SK-N-SH (cell line): Measurements from ENCODE around the gene NAPEPLD. TPM values are rescaled to one million over a fixed set of nuclear protein-coding genes. Genes with fewer than 3 reads are reported as not detected.

Experiments used
- CTCF ChIA-PET: fragments of 300-600, 350-600 bp; formaldehyde crosslinking; extraction: SDS; loops from one replicate; lab custom pipeline; 2021; lab: Yijun Ruan, JAX
- POLR2A ChIA-PET: fragments of 350-600 bp; sonication (Branson Sonifier 250); formaldehyde crosslinking; extraction: SDS; loops from one replicate; lab custom pipeline; 2020; ENCODE audit warnings: antibody characterized with exemption, inconsistent platforms; lab: Yijun Ruan, JAX
- DNase-seq: peaks from one replicate; pipeline ENCODE4 v3.0.0; 2012
- H2AFZ ChIP-seq: fragments of 200-600 bp; sonication (generic); 2 replicates; pipeline ENCODE4 v1.8.1; 2016; ENCODE audit warnings: antibody characterized with exemption, mild to moderate bottlenecking, low read depth
- H3F3A ChIP-seq: fragments of 200-600 bp; sonication (generic); replicated peaks from 2 replicates; pipeline ENCODE3; 2016; ENCODE audit warnings: antibody characterized with exemption, mild to moderate bottlenecking; ENCODE audit not compliant: insufficient read depth
- H3K27ac ChIP-seq, 2 experiments: fragments of 200-500 bp in 1 of 2; fragments of 200-600 bp in 1 of 2; sonication (Bioruptor generic) in 1 of 2; sonication (generic), shearing (Covaris generic) in 1 of 2; 2 replicates each; pipeline versions ENCODE4 v1.5.1 to v1.6.1; 2014 to 2016; ENCODE audit warnings: low read depth in 2 of 2, inconsistent platforms in 1 of 2, low read length in 1 of 2, mild to moderate bottlenecking in 1 of 2, mixed read lengths in 1 of 2
- H3K27me3 ChIP-seq: fragments of 200-600 bp; sonication (generic), shearing (Covaris generic); 2 replicates; pipeline ENCODE4 v1.6.1; 2016; ENCODE audit warnings: mixed run types; ENCODE audit not compliant: insufficient read depth
- H3K36me3 ChIP-seq, 2 experiments: fragments of 200-500 bp in 1 of 2; fragments of 200-600 bp in 1 of 2; sonication (Bioruptor generic) in 1 of 2; sonication (generic) in 1 of 2; replicated peaks in 1 of 2; 2 replicates each; pipeline versions ENCODE3 to v1.5.1; 2014 to 2016; ENCODE audit warnings: low read length in 1 of 2, mild to moderate bottlenecking in 1 of 2; ENCODE audit not compliant: insufficient read depth in 2 of 2, control insufficient read depth in 1 of 2
- H3K4me1 ChIP-seq, 2 experiments: fragments of 200-500 bp in 1 of 2; fragments of 200-600 bp in 1 of 2; sonication (Bioruptor generic) in 1 of 2; sonication (generic), shearing (Covaris generic) in 1 of 2; 2 replicates each; pipeline versions ENCODE4 v1.5.1 to v1.6.1; 2014 to 2016; ENCODE audit warnings: low read depth in 1 of 2, low read length in 1 of 2, mixed run types in 1 of 2; ENCODE audit not compliant: insufficient read depth in 2 of 2, control insufficient read depth in 1 of 2
- H3K4me2 ChIP-seq: fragments of 200-600 bp; sonication (generic), shearing (Covaris generic); 2 replicates; pipeline ENCODE4 v1.6.1; 2017; ENCODE audit warnings: mixed run types
- H3K4me3 ChIP-seq, 2 experiments: fragments of 200-500 bp in 1 of 2; fragments of 200-600 bp in 1 of 2; sonication (Bioruptor generic) in 1 of 2; sonication (generic), shearing (Covaris generic) in 1 of 2; 2 replicates each; pipeline versions ENCODE4 v1.5.1 to v1.8.1; 2014 to 2016; ENCODE audit warnings: low read depth in 2 of 2, inconsistent platforms in 1 of 2, low read length in 1 of 2, mild to moderate bottlenecking in 1 of 2, mixed read lengths in 1 of 2, moderate library complexity in 1 of 2
- H3K79me2 ChIP-seq: fragments of 200-600 bp; sonication (generic); 2 replicates; pipeline ENCODE4 v1.8.1; 2017; ENCODE audit warnings: mild to moderate bottlenecking; ENCODE audit not compliant: insufficient read depth
- H3K9ac ChIP-seq: fragments of 200-600 bp; sonication (generic); 2 replicates; pipeline ENCODE4 v1.6.1; 2017; ENCODE audit warnings: mixed run types
- H3K9me2 ChIP-seq: fragments of 200-600 bp; sonication (generic); 2 replicates; pipeline ENCODE4 v1.6.1; 2017; ENCODE audit warnings: mixed run types
- H3K9me3 ChIP-seq: fragments of 200-600 bp; sonication (generic); 2 replicates; pipeline ENCODE4 v1.6.1; 2017; ENCODE audit warnings: mixed run types, mild to moderate bottlenecking, moderate library complexity
- H4K20me1 ChIP-seq: fragments of 200-600 bp; sonication (generic); 2 replicates; pipeline ENCODE4 v1.6.1; 2017; ENCODE audit warnings: mild to moderate bottlenecking, mixed run types; ENCODE audit not compliant: insufficient read depth
- ELF1 ChIP-seq: IDR thresholded peaks from 2 replicates; pipeline ENCODE4 v1.4.0; 2012
- EZH2phosphoT487 ChIP-seq: fragments of 200-600 bp; sonication (generic); IDR thresholded peaks from 2 replicates; pipeline ENCODE4 v1.6.1; 2017; ENCODE audit warnings: low read depth, mixed run types, mild to moderate bottlenecking, antibody characterized with exemption, moderate library complexity, borderline replicate concordance
- FOSL2 ChIP-seq: IDR thresholded peaks from 2 replicates; pipeline ENCODE4 v1.4.0; 2012; ENCODE audit warnings: low read depth, mild to moderate bottlenecking, moderate library complexity, borderline replicate concordance
- FOXM1 ChIP-seq: IDR thresholded peaks from 2 replicates; pipeline ENCODE4 v1.4.0; 2012; ENCODE audit warnings: low read depth, mild to moderate bottlenecking
- GABPA ChIP-seq: IDR thresholded peaks from 2 replicates; pipeline ENCODE4 v1.4.0; 2012; ENCODE audit warnings: low read depth, mild to moderate bottlenecking
- GATA2 ChIP-seq: sonication (generic); formaldehyde crosslinking; IDR thresholded peaks from 2 replicates; pipeline ENCODE4 v1.5.0; 2020; ENCODE audit warnings: mild to moderate bottlenecking, missing genetic modification reagents
- JUND ChIP-seq: IDR thresholded peaks from 2 replicates; pipeline ENCODE4 v1.4.0; 2012
- MEF2A ChIP-seq: IDR thresholded peaks from 2 replicates; pipeline ENCODE4 v1.4.0; 2012; ENCODE audit warnings: low read depth, borderline replicate concordance
- MXI1 ChIP-seq: IDR thresholded peaks from 2 replicates; pipeline ENCODE4 v1.6.1; 2012; ENCODE audit warnings: mild to moderate bottlenecking, low read depth, low read length, improper control_type of control experiment
- POLR2AphosphoS5 ChIP-seq: IDR thresholded peaks from 2 replicates; pipeline ENCODE4 v1.6.1; 2012; ENCODE audit warnings: low read depth, low read length
- RAD21 ChIP-seq: IDR thresholded peaks from 2 replicates; pipeline ENCODE4 v1.6.1; 2012; ENCODE audit warnings: mild to moderate bottlenecking, low read length
- RXRA ChIP-seq: IDR thresholded peaks from 2 replicates; pipeline ENCODE4 v1.4.0; 2012; ENCODE audit warnings: low read depth, mild to moderate bottlenecking, borderline replicate concordance
- TCF12 ChIP-seq: IDR thresholded peaks from 2 replicates; pipeline ENCODE4 v1.4.0; 2012
- YY1 ChIP-seq: IDR thresholded peaks from 2 replicates; pipeline ENCODE4 v1.4.0; 2012; ENCODE audit warnings: low read depth, mild to moderate bottlenecking
- WGBS: methylation state at CpG from one replicate; pipeline ENCODE4 v1.1.6; 2017; ENCODE audit warnings: low lambda C conversion rate; 5-methylcytosine and 5-hydroxymethylcytosine counted together
- polyA plus RNA-seq, 3 experiments: library from polyadenylated mRNA; depleted of rRNA; stranded (reverse); fragments of >200 nt; gene quantifications; 2 replicates each; pipeline ENCODE4 v1.2.3, GENCODE V29; 2012
- TF ChIP-seq, protein P1 (sequence below): fragments of 150-350 bp; IDR thresholded peaks from 2 replicates; pipeline ENCODE4 v1.6.1; 2017; ENCODE audit warnings: antibody characterized with exemption, low read length, low read depth, borderline replicate concordance
- TF ChIP-seq, protein P2 (sequence below): fragments of 200-600 bp; sonication (generic); IDR thresholded peaks from 2 replicates; pipeline ENCODE4 v1.6.1; 2017; ENCODE audit warnings: antibody characterized with exemption, mild to moderate bottlenecking, moderate library complexity
- TF ChIP-seq, protein P3 (sequence below): IDR thresholded peaks from 2 replicates; pipeline ENCODE4 v1.4.0; 2012; ENCODE audit warnings: low read depth, borderline replicate concordance

The NAPEPLD gene
- polyA plus RNA-seq, 1 of the 3 experiments (the other 2 are of a cell fraction), result 4.6 TPM

DNA sequence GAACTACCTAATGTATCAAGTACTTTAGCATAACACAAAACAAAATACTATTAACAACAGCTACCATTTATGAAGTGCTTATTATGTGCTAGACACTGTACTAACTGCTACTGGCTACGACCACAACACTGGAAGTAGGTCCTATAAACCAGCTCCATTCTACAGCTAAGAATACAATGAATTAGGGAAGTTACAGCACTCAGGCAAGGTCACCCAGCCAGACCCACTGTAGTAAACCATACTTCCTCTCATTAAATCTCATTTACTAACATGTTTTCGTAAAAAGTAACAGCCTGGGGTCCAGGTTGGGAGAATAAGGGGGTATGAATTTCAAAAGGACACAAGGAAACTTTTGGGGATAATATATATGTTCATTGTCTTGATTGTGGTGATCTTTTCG lies 25.4 kb downstream of the NAPEPLD start:
- Histone ChIP-seq H4K20me1 (no peaks in the 10 kb centered on the region), H3K9me3 (no peaks in the 10 kb centered on the region), H3K9me2 (no peaks in the 10 kb centered on the region), H3F3A (no peaks in the 10 kb centered on the region), H3K36me3 (peaks cover 52 to 53% of the 10 kb centered on the region in 2 experiments), H3K4me1 (no peaks in the 10 kb centered on the region), H3K9ac (no peak overlapping the region), H3K4me3 (no peak overlapping the region), H2AFZ (no peak overlapping the region), H3K27me3 (no peaks in the 10 kb centered on the region), H3K79me2 (0 out of 2 replicates have a peak, but pooled peaks cover 5% of the 10 kb centered on the region), H3K27ac (no peak overlapping the region), H3K4me2 (no peak overlapping the region)
- 62% methylated on average over 3 of the region's 3 CpGs for WGBS
- POLR2A ChIA-PET, result no interaction called here
- TF ChIP-seq EZH2phosphoT487, result no peak
- TF ChIP-seq TCF12, result no peak
- no peak for TF ChIP-seq POLR2AphosphoS5
- no peak for TF ChIP-seq YY1
- no peak for TF ChIP-seq MXI1
- TF ChIP-seq MEF2A, result no peak
- TF ChIP-seq, protein P1, sequence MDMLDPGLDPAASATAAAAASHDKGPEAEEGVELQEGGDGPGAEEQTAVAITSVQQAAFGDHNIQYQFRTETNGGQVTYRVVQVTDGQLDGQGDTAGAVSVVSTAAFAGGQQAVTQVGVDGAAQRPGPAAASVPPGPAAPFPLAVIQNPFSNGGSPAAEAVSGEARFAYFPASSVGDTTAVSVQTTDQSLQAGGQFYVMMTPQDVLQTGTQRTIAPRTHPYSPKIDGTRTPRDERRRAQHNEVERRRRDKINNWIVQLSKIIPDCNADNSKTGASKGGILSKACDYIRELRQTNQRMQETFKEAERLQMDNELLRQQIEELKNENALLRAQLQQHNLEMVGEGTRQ, result no peak
- no peak for TF ChIP-seq FOXM1
- TF ChIP-seq RAD21, result no peak
- TF ChIP-seq, protein P2, sequence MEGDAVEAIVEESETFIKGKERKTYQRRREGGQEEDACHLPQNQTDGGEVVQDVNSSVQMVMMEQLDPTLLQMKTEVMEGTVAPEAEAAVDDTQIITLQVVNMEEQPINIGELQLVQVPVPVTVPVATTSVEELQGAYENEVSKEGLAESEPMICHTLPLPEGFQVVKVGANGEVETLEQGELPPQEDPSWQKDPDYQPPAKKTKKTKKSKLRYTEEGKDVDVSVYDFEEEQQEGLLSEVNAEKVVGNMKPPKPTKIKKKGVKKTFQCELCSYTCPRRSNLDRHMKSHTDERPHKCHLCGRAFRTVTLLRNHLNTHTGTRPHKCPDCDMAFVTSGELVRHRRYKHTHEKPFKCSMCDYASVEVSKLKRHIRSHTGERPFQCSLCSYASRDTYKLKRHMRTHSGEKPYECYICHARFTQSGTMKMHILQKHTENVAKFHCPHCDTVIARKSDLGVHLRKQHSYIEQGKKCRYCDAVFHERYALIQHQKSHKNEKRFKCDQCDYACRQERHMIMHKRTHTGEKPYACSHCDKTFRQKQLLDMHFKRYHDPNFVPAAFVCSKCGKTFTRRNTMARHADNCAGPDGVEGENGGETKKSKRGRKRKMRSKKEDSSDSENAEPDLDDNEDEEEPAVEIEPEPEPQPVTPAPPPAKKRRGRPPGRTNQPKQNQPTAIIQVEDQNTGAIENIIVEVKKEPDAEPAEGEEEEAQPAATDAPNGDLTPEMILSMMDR, result no peak
- TF ChIP-seq GATA2 (CRISPR knock-in tag), result no peak
- no peak for TF ChIP-seq JUND
- TF ChIP-seq ELF1, result no peak
- TF ChIP-seq, protein P3, sequence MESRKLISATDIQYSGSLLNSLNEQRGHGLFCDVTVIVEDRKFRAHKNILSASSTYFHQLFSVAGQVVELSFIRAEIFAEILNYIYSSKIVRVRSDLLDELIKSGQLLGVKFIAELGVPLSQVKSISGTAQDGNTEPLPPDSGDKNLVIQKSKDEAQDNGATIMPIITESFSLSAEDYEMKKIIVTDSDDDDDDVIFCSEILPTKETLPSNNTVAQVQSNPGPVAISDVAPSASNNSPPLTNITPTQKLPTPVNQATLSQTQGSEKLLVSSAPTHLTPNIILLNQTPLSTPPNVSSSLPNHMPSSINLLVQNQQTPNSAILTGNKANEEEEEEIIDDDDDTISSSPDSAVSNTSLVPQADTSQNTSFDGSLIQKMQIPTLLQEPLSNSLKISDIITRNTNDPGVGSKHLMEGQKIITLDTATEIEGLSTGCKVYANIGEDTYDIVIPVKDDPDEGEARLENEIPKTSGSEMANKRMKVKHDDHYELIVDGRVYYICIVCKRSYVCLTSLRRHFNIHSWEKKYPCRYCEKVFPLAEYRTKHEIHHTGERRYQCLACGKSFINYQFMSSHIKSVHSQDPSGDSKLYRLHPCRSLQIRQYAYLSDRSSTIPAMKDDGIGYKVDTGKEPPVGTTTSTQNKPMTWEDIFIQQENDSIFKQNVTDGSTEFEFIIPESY, result no peak
- TF ChIP-seq RXRA, result no peak
- TF ChIP-seq GABPA, result no peak
- no peak for TF ChIP-seq FOSL2
- no peak for DNase-seq
- CTCF ChIA-PET, result interaction anchor here (1.5 kb wide), 1 partner anchor 20 kb away, joined by 8 read pairs; no protein-coding TSS in a partner anchor
